SKM-1 treated with dmso at 0.1 percent for 144 hours (cell line): ENCODE measurements around the gene PRAME.
"Not testable (repeated sequence)": the region's sequence is repeated elsewhere in the genome, so short reads cannot be mapped to it uniquely, and the experiment has no call there.

ENCODE experiments used
- DNase-seq: peaks from one replicate; lab custom pipeline; 2025; ENCODE audit not compliant: unreplicated experiment; lab: John Stamatoyannopoulos, UW

The PRAME gene

GRCh38 chr22:22558972-22559603, at the start of gene PRAME:
Gene PRAME, minus strand, starts transcription at chr22:22559265. Its CDS starts 2,433 bp downstream, at chr22:22556832.
- DNase-seq = peak; percentile 89

- DNase-seq = not testable (repeated sequence)
These were observed 49.0 kb upstream of the PRAME start for GRCh38 chr22:22608022-22608421.

- DNase-seq = no peak
These were observed 46.0 kb upstream of the PRAME start for GRCh38 chr22:22605074-22605404.

GRCh38 chr22:22604326-22605073, 45.4 kb upstream of the PRAME start:
- no peak for DNase-seq

- DNase-seq = no peak
These were observed 44.4 kb upstream of the PRAME start for GRCh38 chr22:22603470-22603947.

GRCh38 chr22:22600531-22601261, 41.6 kb upstream of the PRAME start:
- no peak for DNase-seq

- no peak for DNase-seq
These were observed 40.2 kb upstream of the PRAME start for GRCh38 chr22:22599248-22599647.

- no peak for DNase-seq
These were observed 39.1 kb upstream of the PRAME start for GRCh38 chr22:22598144-22598543.

GRCh38 chr22:22595001-22595835, 36.2 kb upstream of the PRAME start:
- no peak for DNase-seq

GRCh38 chr22:22593964-22594656, 35.0 kb upstream of the PRAME start:
- DNase-seq = peak; percentile 12

GRCh38 chr22:22593250-22593649, 34.2 kb upstream of the PRAME start:
- no peak for DNase-seq

- no peak for DNase-seq
These were observed 32.6 kb upstream of the PRAME start for GRCh38 chr22:22591348-22592299.

GRCh38 chr22:22590136-22590891, 31.2 kb upstream of the PRAME start:
- DNase-seq = no peak

- no peak for DNase-seq
These were observed 29.6 kb upstream of the PRAME start for GRCh38 chr22:22588485-22589164.

GRCh38 chr22:22587577-22588188, 28.6 kb upstream of the PRAME start:
- DNase-seq = no peak

- no peak for DNase-seq
These were observed 25.7 kb upstream of the PRAME start for GRCh38 chr22:22584722-22585121.

- no peak for DNase-seq
These were observed 24.0 kb upstream of the PRAME start for GRCh38 chr22:22583030-22583429.

- not testable (repeated sequence) for DNase-seq
These were observed 22.5 kb upstream of the PRAME start for GRCh38 chr22:22581524-22581923.
